Suprapubic skin (tissue), 3 donors: ENCODE measurements around the gene RBKS.

Experiments
- CTCF ChIP-seq, 2 donors: fragments of 200-600 bp in 1 of 2; fragments of 450-650 bp in 1 of 2; sonication (generic) in 1 of 2; IDR thresholded peaks; one replicate each; pipeline ENCODE4 v1.5.1; 2016 to 2019; ENCODE audit warnings: antibody characterized with exemption in 2 of 2, mild to moderate bottlenecking in 1 of 2, moderate library complexity in 1 of 2
- POLR2A ChIP-seq, 2 donors: fragments of 450-650 bp; IDR thresholded peaks; one replicate each; pipeline ENCODE4 v1.6.1; 2017; ENCODE audit warnings: antibody characterized with exemption in 2 of 2, mild to moderate bottlenecking in 2 of 2, moderate library complexity in 2 of 2

GRCh38 chr2:27915874-27916273 lies 25.7 kb upstream of the RBKS start:
- TF ChIP-seq CTCF (IDR thresholded peaks at IDR 0.05) (no peak), POLR2A (IDR thresholded peaks at IDR 0.05) (no peak)
